Activated gamma-delta T cell (primary cell): ENCODE data around the gene CBX7.
A peak's percentile ranks its signal among the peaks of the same experiment; 100 is the strongest.

Source experiments
- DNase-seq: peaks from one replicate; lab custom pipeline; 2025; lab: John Stamatoyannopoulos, UW

The CBX7 gene

DNA sequence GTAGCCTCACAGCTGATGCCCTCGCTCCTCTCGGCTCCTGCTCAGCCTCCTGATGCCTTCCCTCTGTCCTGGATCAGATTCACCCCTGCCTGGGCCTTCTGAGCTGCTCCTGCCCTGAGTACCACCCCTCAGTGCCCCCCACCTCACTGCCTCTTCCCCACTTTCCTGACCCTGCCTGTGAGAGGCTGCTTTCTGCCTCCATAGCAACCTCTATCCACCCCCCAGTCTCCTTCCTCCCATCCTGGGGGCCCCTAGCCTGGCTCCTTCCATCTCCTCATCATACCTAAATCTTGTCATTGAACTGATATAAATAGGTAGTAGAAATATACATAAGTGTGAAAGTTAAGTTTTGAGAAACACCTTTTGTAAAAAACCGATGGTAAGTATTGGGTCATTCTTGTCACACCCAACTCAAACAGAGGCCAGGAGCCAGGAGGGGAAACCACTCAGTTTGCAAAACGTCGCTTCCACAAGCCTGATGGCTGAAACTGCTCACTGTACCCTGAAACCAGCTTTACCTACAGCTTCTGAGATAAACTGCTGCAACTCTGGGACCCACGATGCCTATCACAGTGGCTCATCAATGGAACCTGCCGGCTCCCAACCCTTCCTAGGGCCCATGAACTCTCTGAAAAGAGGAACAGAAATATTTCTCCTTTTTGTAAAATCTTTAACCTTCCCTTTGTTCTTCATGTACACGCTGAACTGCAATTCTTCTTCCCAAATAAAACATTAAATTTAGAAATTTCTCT is 60.2 kb downstream of the CBX7 start:
- no peak for DNase-seq

- DNase-seq = no peak
Observed at GRCh38 chr22:39091126-39092081, 61.1 kb downstream of the CBX7 start.

GRCh38 chr22:39090426-39091064 is 61.9 kb downstream of the CBX7 start:
- DNase-seq = peak; percentile 86

DNA sequence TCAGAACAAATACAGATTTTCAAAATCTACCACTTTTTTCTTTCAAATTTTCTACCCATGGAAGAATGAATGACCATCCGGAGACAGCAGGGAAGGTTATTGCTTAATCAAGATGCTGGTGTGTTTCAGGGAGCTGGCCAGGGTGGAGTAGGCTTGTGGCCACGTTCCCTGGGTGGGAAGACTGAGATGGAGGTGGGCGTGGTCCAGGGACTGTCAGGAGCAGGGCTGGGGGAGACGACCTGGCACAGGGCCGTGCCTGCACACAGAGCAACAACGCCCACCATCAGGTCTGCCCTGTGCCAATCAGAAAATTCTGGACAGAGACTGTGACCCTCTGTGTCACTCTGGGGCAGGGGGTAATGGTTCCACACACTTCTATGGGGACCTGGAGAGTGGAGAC is 62.6 kb downstream of the CBX7 start:
- DNase-seq = no peak

GRCh38 chr22:39088685-39089032 is 63.8 kb downstream of the CBX7 start:
- no peak for DNase-seq

DNA sequence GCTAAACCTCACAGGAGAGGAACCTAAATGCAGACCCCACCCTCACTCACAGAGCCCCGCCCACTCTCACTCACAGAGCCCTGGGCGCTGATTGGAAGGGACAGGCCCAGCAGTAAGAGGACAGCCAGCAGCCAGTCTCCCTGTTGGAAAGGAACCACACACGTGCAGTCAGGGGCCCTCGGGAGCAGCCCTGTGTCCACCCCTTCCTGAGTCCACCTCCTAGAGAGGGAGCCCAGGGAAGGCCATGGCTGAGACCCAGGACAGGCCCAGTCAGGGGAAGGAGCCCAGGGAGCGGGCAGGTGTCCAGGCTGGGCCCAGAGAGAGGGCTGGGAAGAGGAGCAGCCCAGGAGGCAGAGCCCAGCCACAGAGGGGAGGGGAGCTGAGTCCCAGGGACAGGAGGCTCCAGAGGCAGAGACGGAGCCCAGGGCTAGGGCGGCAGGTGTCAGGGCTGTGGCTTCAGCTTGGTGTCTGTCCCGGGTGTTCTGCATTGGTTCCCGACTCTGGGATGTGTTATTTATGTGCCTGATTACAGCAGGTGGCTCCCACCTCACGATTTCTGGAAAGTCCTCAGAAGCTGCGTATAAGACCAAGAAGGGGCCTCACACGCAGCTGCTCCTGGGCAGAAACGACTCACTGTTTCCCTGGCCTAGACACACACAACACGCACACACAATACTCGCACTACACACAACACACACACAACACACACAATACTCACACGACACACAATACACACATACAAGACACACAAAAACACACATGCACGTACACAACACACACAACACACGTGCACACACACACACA is 64.4 kb downstream of the CBX7 start:
- no peak for DNase-seq

DNA sequence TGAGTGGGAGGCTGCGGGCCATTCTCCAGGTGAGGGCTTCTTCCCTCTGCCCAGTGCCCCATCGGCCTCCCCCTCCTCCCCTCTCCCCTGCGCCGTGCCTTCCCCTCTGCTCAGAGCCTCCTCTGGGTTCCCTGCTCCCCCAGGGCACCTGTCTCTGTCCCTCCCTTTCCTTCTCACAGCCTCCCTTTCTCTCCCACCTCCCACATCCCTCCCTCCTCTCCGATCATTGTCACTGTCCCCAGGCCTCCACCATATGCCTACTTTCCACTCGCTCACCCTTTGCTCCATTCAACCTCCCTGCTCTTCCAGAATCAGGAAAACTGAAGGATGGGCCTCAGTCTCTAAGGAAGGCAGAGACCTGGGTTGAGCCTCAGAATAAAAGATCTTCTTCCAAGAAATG is 65.4 kb downstream of the CBX7 start:
- no peak for DNase-seq

DNA sequence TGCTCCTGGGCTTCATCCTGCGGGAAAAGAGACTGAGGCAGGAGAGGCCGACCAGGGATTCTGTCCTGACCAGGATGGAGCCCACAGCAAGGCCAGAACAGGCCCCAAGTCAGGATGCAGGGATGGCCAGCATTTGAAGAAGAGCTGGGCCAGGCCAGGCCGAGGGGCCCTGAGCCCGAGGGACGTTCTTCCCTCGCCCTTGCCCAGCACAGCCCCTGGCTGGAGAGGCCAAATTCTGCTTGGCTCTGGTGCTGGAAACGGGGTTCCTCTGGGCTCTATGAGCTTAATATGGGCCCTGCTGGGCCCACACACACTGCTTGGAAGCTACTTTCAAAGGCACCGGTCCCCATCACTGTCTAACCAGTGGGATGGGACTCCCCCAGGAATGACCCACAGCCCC is 67.8 kb downstream of the CBX7 start:
- DNase-seq = no peak

GRCh38 chr22:39083212-39084165 is 69.0 kb downstream of the CBX7 start:
- DNase-seq = no peak

DNA sequence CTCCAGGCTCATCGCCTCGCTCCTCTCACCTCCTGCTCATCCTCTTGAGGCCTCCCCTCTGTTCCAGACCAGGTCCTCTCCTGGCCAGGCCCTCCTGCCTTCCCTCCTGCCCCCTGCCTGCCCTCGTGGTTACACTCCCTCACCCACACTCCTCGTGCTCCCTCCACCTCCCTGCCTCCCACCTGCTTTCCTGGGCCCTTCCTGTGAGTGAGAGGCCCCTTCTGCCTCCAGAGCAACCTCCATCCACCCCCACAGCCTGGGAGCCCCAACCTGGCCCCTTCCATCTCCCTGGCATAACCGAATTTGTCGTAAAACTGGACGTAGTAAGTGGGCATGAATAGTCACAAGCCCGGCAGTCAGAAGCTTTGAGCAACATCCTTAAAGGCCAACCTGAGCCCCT is 70.9 kb downstream of the CBX7 start:
- DNase-seq = no peak

- DNase-seq = no peak
Observed at GRCh38 chr22:39081016-39081415, 71.5 kb downstream of the CBX7 start.
